ENCODE measurements around the gene PLCB1.
"Not testable (repeated sequence)": the region's sequence is repeated elsewhere in the genome, so short reads cannot be mapped to it uniquely, and the experiment has no call there.

The PLCB1 gene

GRCh38 chr20:8579035-8579434, 447.0 kb downstream of the PLCB1 start:
- DNase-seq (ENCODE audit: extremely low read depth in 1 of 2, low read depth in 1 of 2) = no peak

GRCh38 chr20:8581446-8582183, 449.5 kb downstream of the PLCB1 start:
- no peak for DNase-seq (ENCODE audit: extremely low read depth in 1 of 2, low read depth in 1 of 2)

GRCh38 chr20:8583012-8583565, 451.0 kb downstream of the PLCB1 start:
- no peak for DNase-seq (ENCODE audit: extremely low read depth in 1 of 2, low read depth in 1 of 2)

GRCh38 chr20:8583566-8584043, 451.5 kb downstream of the PLCB1 start:
- DNase-seq (ENCODE audit: extremely low read depth in 1 of 2, low read depth in 1 of 2) = no peak

GRCh38 chr20:8587251-8587650, 455.2 kb downstream of the PLCB1 start:
- DNase-seq (ENCODE audit: extremely low read depth in 1 of 2, low read depth in 1 of 2) = no peak

- no peak for DNase-seq (ENCODE audit: extremely low read depth in 1 of 2, low read depth in 1 of 2)
Measured at GRCh38 chr20:8587810-8588209, 455.7 kb downstream of the PLCB1 start.

- no peak for DNase-seq (ENCODE audit: extremely low read depth in 1 of 2, low read depth in 1 of 2)
Measured at GRCh38 chr20:8589956-8590355, 457.9 kb downstream of the PLCB1 start.

GRCh38 chr20:8600910-8601541, 469.0 kb downstream of the PLCB1 start:
- DNase-seq (ENCODE audit: extremely low read depth in 1 of 2, low read depth in 1 of 2) = not testable (repeated sequence)

GRCh38 chr20:8601542-8601912, 469.5 kb downstream of the PLCB1 start:
- DNase-seq (ENCODE audit: extremely low read depth in 1 of 2, low read depth in 1 of 2) = no peak

- DNase-seq (ENCODE audit: extremely low read depth in 1 of 2, low read depth in 1 of 2) = no peak
Measured at GRCh38 chr20:8602389-8603116, 470.5 kb downstream of the PLCB1 start.

GRCh38 chr20:8608470-8608869, 476.4 kb downstream of the PLCB1 start:
- no peak for DNase-seq (ENCODE audit: extremely low read depth in 1 of 2, low read depth in 1 of 2)

- no peak for DNase-seq (ENCODE audit: extremely low read depth in 1 of 2, low read depth in 1 of 2)
Measured at GRCh38 chr20:8616792-8617191, 484.7 kb downstream of the PLCB1 start.

GRCh38 chr20:8621001-8621400, 488.9 kb downstream of the PLCB1 start:
- no peak for DNase-seq (ENCODE audit: extremely low read depth in 1 of 2, low read depth in 1 of 2)

GRCh38 chr20:8624046-8624445, 492.0 kb downstream of the PLCB1 start:
- DNase-seq (ENCODE audit: extremely low read depth in 1 of 2, low read depth in 1 of 2) = no peak

- DNase-seq (ENCODE audit: extremely low read depth in 1 of 2, low read depth in 1 of 2) = no peak
Measured at GRCh38 chr20:8624616-8625015, 492.6 kb downstream of the PLCB1 start.

GRCh38 chr20:8627340-8628004, 495.4 kb downstream of the PLCB1 start:
- no peak for DNase-seq (ENCODE audit: extremely low read depth in 1 of 2, low read depth in 1 of 2)

GRCh38 chr20:8631271-8631670, 499.2 kb downstream of the PLCB1 start:
- no peak for DNase-seq (ENCODE audit: extremely low read depth in 1 of 2, low read depth in 1 of 2)

- DNase-seq (ENCODE audit: extremely low read depth in 1 of 2, low read depth in 1 of 2) = no peak
Measured at GRCh38 chr20:8633366-8633765, 501.3 kb downstream of the PLCB1 start.

GRCh38 chr20:8635048-8635572, 503.0 kb downstream of the PLCB1 start:
- no peak for DNase-seq (ENCODE audit: extremely low read depth in 1 of 2, low read depth in 1 of 2)

GRCh38 chr20:8635837-8636236, 503.8 kb downstream of the PLCB1 start:
- DNase-seq (ENCODE audit: extremely low read depth in 1 of 2, low read depth in 1 of 2) = no peak
